H7 (cell line): ENCODE data around the gene SIPA1L2. TPM values are rescaled to one million over a fixed set of nuclear protein-coding genes. Genes with fewer than 3 reads are reported as not detected.

Source experiments
- DNase-seq: peaks from one replicate; pipeline ENCODE4 v3.0.0; 2012
- H3K27me3 ChIP-seq: 2 replicates; pipeline ENCODE4 v1.6.0; 2011; ENCODE audit warnings: mild to moderate bottlenecking, low read length; ENCODE audit not compliant: control insufficient read depth, insufficient read depth
- H3K36me3 ChIP-seq: replicated peaks from 2 replicates; pipeline ENCODE4 v1.5.1; 2011; ENCODE audit warnings: low read length; ENCODE audit not compliant: control insufficient read depth, insufficient read depth
- H3K4me3 ChIP-seq: 2 replicates; pipeline ENCODE4 v1.5.1; 2011; ENCODE audit warnings: low read depth, mild to moderate bottlenecking, control low read depth, low read length, moderate library complexity; ENCODE audit not compliant: insufficient read depth
- total RNA-seq: library from RNA; depleted of rRNA; stranded (reverse); fragments of >200 nt; shearing (Covaris generic); gene quantifications from 2 replicates; pipeline ENCODE4 v1.2.3, GENCODE V29; 2014

SIPA1L2 gene
- total RNA-seq, 1 experiment from 2014 or later = 45.6 TPM

GRCh38 chr1:232597721-232598120 is 32.2 kb downstream of the SIPA1L2 start:
- DNase-seq = no peak
- Histone ChIP-seq H3K4me3 (no peak overlapping the region), H3K27me3 (no peaks in the 10 kb centered on the region), H3K36me3 (no peaks in the 10 kb centered on the region)

- Histone ChIP-seq H3K27me3 (no peaks in the 10 kb centered on the region), H3K36me3 (no peaks in the 10 kb centered on the region), H3K4me3 (no peak overlapping the region)
- DNase-seq = no peak
Observed at GRCh38 chr1:232596666-232597303, 33.1 kb downstream of the SIPA1L2 start.

GRCh38 chr1:232594768-232595698 is 34.9 kb downstream of the SIPA1L2 start:
- Histone ChIP-seq H3K27me3 (no peaks in the 10 kb centered on the region), H3K4me3 (no peak overlapping the region), H3K36me3 (no peaks in the 10 kb centered on the region)
- no peak for DNase-seq

GRCh38 chr1:232593717-232594502 is 36.0 kb downstream of the SIPA1L2 start:
- Histone ChIP-seq H3K27me3 (no peaks in the 10 kb centered on the region), H3K4me3 (no peak overlapping the region), H3K36me3 (no peaks in the 10 kb centered on the region)
- DNase-seq = no peak

- H3K36me3 ChIP-seq = no peaks in the 10 kb centered on the region
- H3K27me3 ChIP-seq = no peaks in the 10 kb centered on the region
- no peak for DNase-seq
Observed at GRCh38 chr1:232591344-232591743, 38.6 kb downstream of the SIPA1L2 start.

GRCh38 chr1:232590744-232591082 is 39.2 kb downstream of the SIPA1L2 start:
- Histone ChIP-seq H3K4me3 (no peak overlapping the region), H3K36me3 (no peaks in the 10 kb centered on the region), H3K27me3 (no peaks in the 10 kb centered on the region)
- DNase-seq = no peak

More at GRCh38 chr1:232591344-232591743, 38.6 kb downstream of the SIPA1L2 start:
- H3K4me3 ChIP-seq = no peak overlapping the region

GRCh38 chr1:232589812-232590743 is 39.9 kb downstream of the SIPA1L2 start:
- Histone ChIP-seq H3K4me3 (no peak overlapping the region), H3K27me3 (no peaks in the 10 kb centered on the region), H3K36me3 (no peaks in the 10 kb centered on the region)
- DNase-seq = no peak

GRCh38 chr1:232589111-232589811 is 40.7 kb downstream of the SIPA1L2 start:
- H3K36me3 ChIP-seq = no peaks in the 10 kb centered on the region
- no peak for DNase-seq
- H3K27me3 ChIP-seq = no peaks in the 10 kb centered on the region
- H3K4me3 ChIP-seq = no peak overlapping the region

GRCh38 chr1:232587141-232588008 is 42.6 kb downstream of the SIPA1L2 start:
- H3K27me3 ChIP-seq = no peaks in the 10 kb centered on the region
- no peaks in the 10 kb centered on the region for H3K36me3 ChIP-seq
- no peak for DNase-seq
- H3K4me3 ChIP-seq = no peak overlapping the region

GRCh38 chr1:232586679-232587078 is 43.3 kb downstream of the SIPA1L2 start:
- Histone ChIP-seq H3K36me3 (no peaks in the 10 kb centered on the region), H3K27me3 (no peaks in the 10 kb centered on the region), H3K4me3 (no peak overlapping the region)
- DNase-seq = no peak

- Histone ChIP-seq H3K4me3 (no peak overlapping the region), H3K36me3 (no peaks in the 10 kb centered on the region)
Observed at GRCh38 chr1:232585486-232585885, 44.4 kb downstream of the SIPA1L2 start.

GRCh38 chr1:232581932-232582331 is 48.0 kb downstream of the SIPA1L2 start:
- Histone ChIP-seq H3K4me3 (no peak overlapping the region), H3K27me3 (no peaks in the 10 kb centered on the region), H3K36me3 (no peaks in the 10 kb centered on the region)
- no peak for DNase-seq

More at GRCh38 chr1:232585486-232585885, 44.4 kb downstream of the SIPA1L2 start:
- DNase-seq = no peak
- H3K27me3 ChIP-seq = no peaks in the 10 kb centered on the region
